Inflammatory macrophage treated with lipopolysaccharide for 4 hours (primary cell): ENCODE data around the gene MAP3K1.

Experiments used
- DNase-seq: peaks from one replicate; pipeline ENCODE4 v3.0.0-alpha.2; 2020

Gene MAP3K1

GRCh38 chr5:56849671-56850070 is 34.3 kb downstream of the MAP3K1 start:
- DNase-seq, result no peak

GRCh38 chr5:56850423-56850822 is 35.1 kb downstream of the MAP3K1 start:
- no peak for DNase-seq

- DNase-seq, result no peak
Observed at GRCh38 chr5:56851258-56851941, 36.1 kb downstream of the MAP3K1 start.

GRCh38 chr5:56852228-56853000 is 37.1 kb downstream of the MAP3K1 start:
- DNase-seq, result no peak

- no peak for DNase-seq
Observed at GRCh38 chr5:56853698-56854097, 38.3 kb downstream of the MAP3K1 start.

GRCh38 chr5:56854920-56855319 is 39.6 kb downstream of the MAP3K1 start:
- DNase-seq, result no peak

- peak; percentile 52 for DNase-seq
Observed at GRCh38 chr5:56856541-56857178, 41.3 kb downstream of the MAP3K1 start.

- DNase-seq, result no peak
Observed at GRCh38 chr5:56858777-56859442, 43.6 kb downstream of the MAP3K1 start.

GRCh38 chr5:56861893-56862485 is 46.6 kb downstream of the MAP3K1 start:
- no peak for DNase-seq

GRCh38 chr5:56862909-56863308 is 47.6 kb downstream of the MAP3K1 start:
- DNase-seq, result no peak

- no peak for DNase-seq
Observed at GRCh38 chr5:56871777-56872176, 56.4 kb downstream of the MAP3K1 start.

GRCh38 chr5:56873056-56873455 is 57.7 kb downstream of the MAP3K1 start:
- DNase-seq, result no peak

GRCh38 chr5:56876327-56876726 is 61.0 kb downstream of the MAP3K1 start:
- peak; percentile 79 for DNase-seq

- DNase-seq, result no peak
Observed at GRCh38 chr5:56881571-56881970, 66.2 kb downstream of the MAP3K1 start.

GRCh38 chr5:56893251-56893951 is 78.1 kb downstream of the MAP3K1 start:
- no peak for DNase-seq

- DNase-seq, result no peak
Observed at GRCh38 chr5:56896763-56897162, 81.4 kb downstream of the MAP3K1 start.

GRCh38 chr5:56898213-56898612 is 82.9 kb downstream of the MAP3K1 start:
- no peak for DNase-seq

GRCh38 chr5:56900395-56900794 is 85.0 kb downstream of the MAP3K1 start:
- peak; percentile 21 for DNase-seq

- DNase-seq, result peak; percentile 49
Observed at GRCh38 chr5:56900858-56901578, 85.7 kb downstream of the MAP3K1 start.

GRCh38 chr5:56908942-56909293 is 93.6 kb downstream of the MAP3K1 start:
- DNase-seq, result no peak

GRCh38 chr5:56909294-56910209 is 94.2 kb downstream of the MAP3K1 start, which contains the start of gene SETD9:
TSS of gene SETD9 (plus strand) at chr5:56909596. CDS start at chr5:56909646, 50 bp downstream.
- DNase-seq, result peak; percentile 99
